ENCODE measurements around the gene ITPR1.
A peak's percentile ranks its signal among the peaks of the same experiment; 100 is the strongest.

Gene ITPR1

DNA sequence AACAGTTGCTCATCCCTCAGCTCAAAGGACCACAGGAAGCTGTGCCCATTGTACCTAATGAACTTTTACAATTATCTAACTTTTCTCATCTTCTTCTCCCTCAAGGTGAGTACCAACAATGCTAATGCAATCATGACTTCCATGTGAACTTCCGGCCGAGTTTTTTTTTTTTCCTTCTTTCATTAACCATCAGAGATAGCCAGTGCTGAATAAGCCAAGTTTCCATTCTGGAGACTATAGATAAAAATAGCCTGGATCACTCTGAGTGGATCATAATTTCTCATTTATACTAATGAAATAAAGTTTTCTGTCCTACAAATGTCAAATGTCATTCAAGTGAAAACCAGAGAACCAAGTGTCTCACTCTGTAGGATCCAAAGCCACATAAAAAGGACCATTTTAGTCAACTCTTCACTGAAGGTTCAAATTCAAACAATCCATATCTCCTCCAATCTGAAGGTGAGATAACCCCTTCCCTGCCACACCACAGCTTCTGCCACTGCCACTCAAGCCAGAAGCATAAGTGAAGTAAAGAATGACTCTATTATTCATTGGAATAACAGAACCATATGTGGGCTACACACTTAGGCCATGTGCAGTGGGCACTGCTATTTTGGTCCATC is 31.6 kb upstream of the ITPR1 start:
- no peaks in the 10 kb centered on the region for H3K9me3 ChIP-seq (ENCODE audit: low read depth, low read length)
- no peak overlapping the region for H3K9ac ChIP-seq (ENCODE audit: insufficient read length)
- no peaks in the 10 kb centered on the region for H3K36me3 ChIP-seq (ENCODE audit: insufficient read depth, low read length)
- TF ChIP-seq FOXP2 (optimal IDR thresholded peaks at IDR 0.05; ENCODE audit: control extremely low read depth, extremely low read length, insufficient read depth) (no peak), EZH2 (IDR thresholded peaks at IDR 0.05) (no peak), POLR2AphosphoS5 (IDR thresholded peaks at IDR 0.05; ENCODE audit: borderline replicate concordance, low read depth, low read length) (no peak)
- no peak overlapping the region for H3K4me3 ChIP-seq
- no peak for DNase-seq (ENCODE audit: low read depth, low spot score)
- H3K27ac ChIP-seq, result no peak overlapping the region

DNA sequence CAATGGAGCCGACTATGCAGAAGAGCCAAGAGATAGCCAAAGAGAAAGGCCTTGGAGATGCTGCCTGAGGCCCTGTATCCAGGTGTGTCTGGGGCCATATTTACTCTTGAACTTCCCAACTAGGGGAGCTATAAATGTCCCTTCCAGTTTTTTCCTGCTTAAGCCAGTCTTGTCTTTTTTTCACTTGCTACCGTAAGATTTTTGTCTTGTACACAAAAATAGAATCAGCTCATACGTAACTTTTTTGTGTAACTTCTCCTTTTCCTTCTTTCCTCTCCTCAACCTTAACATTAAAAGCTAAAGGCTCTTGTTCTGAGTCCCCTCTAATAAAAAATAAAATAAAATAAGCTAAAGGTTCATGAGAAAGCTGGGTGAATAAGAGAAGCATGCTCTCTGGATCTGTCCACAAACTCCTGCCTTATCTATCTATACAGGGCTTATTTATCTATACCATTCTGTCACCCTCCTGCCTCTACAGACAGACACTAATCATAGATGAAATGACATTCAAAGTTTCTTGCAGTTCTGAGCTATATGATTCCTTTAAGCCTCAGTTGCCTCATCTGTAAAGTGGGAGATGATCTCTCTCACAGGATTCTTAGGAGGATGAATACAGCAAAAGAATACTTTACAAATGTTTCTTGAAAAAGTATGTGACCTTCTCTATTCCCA is 30.6 kb upstream of the ITPR1 start:
- Histone ChIP-seq H3K4me3 (no peak overlapping the region), H3K27ac (no peak overlapping the region), H3K9me3 (ENCODE audit: low read depth, low read length) (no peaks in the 10 kb centered on the region), H3K9ac (ENCODE audit: insufficient read length) (no peak overlapping the region), H3K36me3 (ENCODE audit: insufficient read depth, low read length) (no peaks in the 10 kb centered on the region)
- TF ChIP-seq EZH2 (IDR thresholded peaks at IDR 0.05) (no peak), POLR2AphosphoS5 (IDR thresholded peaks at IDR 0.05; ENCODE audit: borderline replicate concordance, low read depth, low read length) (no peak), FOXP2 (optimal IDR thresholded peaks at IDR 0.05; ENCODE audit: control extremely low read depth, extremely low read length, insufficient read depth) (no peak)
- no peak for DNase-seq (ENCODE audit: low read depth, low spot score)

DNA sequence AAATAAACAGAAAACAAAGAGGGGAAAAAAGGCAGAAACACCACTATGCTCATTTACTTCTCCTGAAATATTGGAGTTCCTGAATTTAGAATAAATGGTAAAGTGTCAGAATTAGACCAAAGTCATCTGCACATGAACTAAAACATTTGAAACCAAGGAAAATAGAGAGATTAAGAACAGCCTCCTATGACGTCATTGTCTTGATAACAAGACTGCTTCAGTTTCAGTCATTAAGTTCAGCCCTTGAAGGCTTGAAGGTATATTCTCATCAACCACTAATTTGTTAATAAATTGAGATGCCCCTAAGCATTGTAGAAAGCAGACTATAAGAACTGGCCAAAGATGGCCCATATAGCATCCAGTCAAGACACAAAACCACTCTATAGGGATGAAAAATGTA is 28.6 kb upstream of the ITPR1 start:
- H3K9me3 ChIP-seq (ENCODE audit: low read depth, low read length), result no peaks in the 10 kb centered on the region
- no peak overlapping the region for H3K9ac ChIP-seq (ENCODE audit: insufficient read length)
- H3K4me3 ChIP-seq, result no peak overlapping the region
- TF ChIP-seq POLR2AphosphoS5 (IDR thresholded peaks at IDR 0.05; ENCODE audit: borderline replicate concordance, low read depth, low read length) (no peak), EZH2 (IDR thresholded peaks at IDR 0.05) (no peak), FOXP2 (optimal IDR thresholded peaks at IDR 0.05; ENCODE audit: control extremely low read depth, extremely low read length, insufficient read depth) (no peak)
- H3K27ac ChIP-seq, result no peak overlapping the region
- DNase-seq (ENCODE audit: low read depth, low spot score), result no peak
- H3K36me3 ChIP-seq (ENCODE audit: insufficient read depth, low read length), result no peaks in the 10 kb centered on the region

DNA sequence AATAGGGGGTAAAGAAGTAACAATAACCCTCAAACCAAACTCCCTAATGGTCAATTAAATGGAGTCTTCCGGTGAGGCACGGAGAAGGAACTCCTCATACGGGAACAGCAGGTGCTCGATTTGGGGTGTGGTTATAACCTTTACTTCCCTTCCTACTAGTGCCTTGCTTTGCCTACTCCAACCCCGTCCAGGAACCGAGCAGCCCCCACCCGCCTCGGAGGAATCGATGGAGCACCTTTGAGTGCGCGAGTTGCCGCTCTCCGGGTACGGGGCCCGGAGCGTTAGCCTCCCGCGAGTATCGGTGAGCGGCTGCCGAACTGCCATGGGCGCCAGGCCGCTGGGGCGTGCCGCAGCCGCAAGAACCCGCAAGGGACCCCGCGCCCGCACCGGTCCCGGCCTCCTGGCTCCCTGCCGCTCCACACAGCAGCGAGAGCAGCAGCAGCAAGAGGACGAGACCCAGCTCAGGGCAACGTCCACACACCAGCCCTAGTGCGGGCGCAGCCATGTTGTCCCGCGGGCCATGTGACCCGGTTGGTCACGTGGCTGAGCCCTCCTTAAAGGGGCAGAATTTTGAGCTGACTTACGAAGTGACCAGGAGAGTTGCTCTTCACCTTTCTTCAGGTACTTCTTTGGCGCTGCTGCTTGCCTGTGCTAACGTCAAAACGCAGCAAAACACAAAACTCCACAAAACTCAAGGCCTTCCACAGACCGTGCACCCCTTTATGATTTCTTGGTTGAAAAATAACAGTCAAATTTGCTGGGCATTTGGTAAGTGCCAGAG is 26.2 kb upstream of the ITPR1 start, which contains the start of gene SUMF1:
SUMF1 (minus strand) TSS at position 529 of the 781 bp plus-strand sequence; CDS start at position 505, 24 bp downstream.
- Histone ChIP-seq H3K4me3 (peak within 1 kb of the TSS; percentile 87), H3K27ac (no peak within 1 kb of the TSS), H3K9me3 (ENCODE audit: low read depth, low read length) (no peaks in the 10 kb centered on the region), H3K9ac (ENCODE audit: insufficient read length) (peak within 1 kb of the TSS; percentile 86), H3K36me3 (ENCODE audit: insufficient read depth, low read length) (no peaks in the 10 kb centered on the region)
- peak; percentile 2 for DNase-seq (ENCODE audit: low read depth, low spot score)
- TF ChIP-seq EZH2 (IDR thresholded peaks at IDR 0.05) (no peak), FOXP2 (optimal IDR thresholded peaks at IDR 0.05; ENCODE audit: control extremely low read depth, extremely low read length, insufficient read depth) (no peak), POLR2AphosphoS5 (IDR thresholded peaks at IDR 0.05; ENCODE audit: borderline replicate concordance, low read depth, low read length) (peak; percentile 84)

DNA sequence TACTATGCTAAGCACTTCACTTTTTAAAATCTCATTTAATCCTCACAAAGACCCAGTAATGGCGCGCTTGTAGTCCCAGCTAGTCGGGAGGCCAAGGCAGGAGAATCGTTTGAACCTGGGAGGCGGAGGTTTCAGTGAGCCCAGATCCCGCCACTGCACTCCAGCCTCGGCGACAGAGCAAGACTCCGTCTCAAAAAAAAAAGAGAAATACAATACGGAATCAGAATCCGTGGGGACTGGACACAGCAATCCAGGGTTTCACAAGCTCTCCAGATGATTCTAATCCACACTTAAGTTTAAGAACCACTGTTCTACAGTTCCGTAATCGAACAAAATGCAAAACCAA is 25.7 kb upstream of the ITPR1 start:
- H3K27ac ChIP-seq, result no peak overlapping the region
- H3K9me3 ChIP-seq (ENCODE audit: low read depth, low read length), result no peaks in the 10 kb centered on the region
- peak overlapping the region; percentile 86 for H3K9ac ChIP-seq (ENCODE audit: insufficient read length)
- no peak for DNase-seq (ENCODE audit: low read depth, low spot score)
- TF ChIP-seq EZH2 (IDR thresholded peaks at IDR 0.05) (no peak), POLR2AphosphoS5 (IDR thresholded peaks at IDR 0.05; ENCODE audit: borderline replicate concordance, low read depth, low read length) (no peak), FOXP2 (optimal IDR thresholded peaks at IDR 0.05; ENCODE audit: control extremely low read depth, extremely low read length, insufficient read depth) (no peak)
- peak overlapping the region; percentile 87 for H3K4me3 ChIP-seq
- no peaks in the 10 kb centered on the region for H3K36me3 ChIP-seq (ENCODE audit: insufficient read depth, low read length)

DNA sequence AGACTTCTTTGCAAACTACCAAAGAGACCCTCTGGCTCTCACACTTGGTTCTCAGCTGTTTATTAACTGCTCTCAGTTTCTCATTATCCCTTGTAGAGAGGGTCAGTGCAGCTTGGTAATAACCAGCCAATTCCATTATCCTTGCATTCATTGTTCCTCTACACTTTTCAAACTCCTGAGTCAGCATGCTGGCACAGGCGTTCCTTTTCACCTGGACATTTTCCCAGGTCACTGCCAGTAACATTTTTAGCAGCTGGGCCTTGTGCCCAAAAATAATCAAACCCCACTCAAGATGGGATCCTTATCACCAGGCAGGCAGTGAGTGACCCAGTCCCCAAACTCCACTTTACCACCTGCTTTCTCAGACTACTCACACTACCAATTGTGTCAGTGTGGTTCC is 21.2 kb upstream of the ITPR1 start:
- Histone ChIP-seq H3K36me3 (ENCODE audit: insufficient read depth, low read length) (no peaks in the 10 kb centered on the region), H3K9me3 (ENCODE audit: low read depth, low read length) (no peaks in the 10 kb centered on the region)

DNA sequence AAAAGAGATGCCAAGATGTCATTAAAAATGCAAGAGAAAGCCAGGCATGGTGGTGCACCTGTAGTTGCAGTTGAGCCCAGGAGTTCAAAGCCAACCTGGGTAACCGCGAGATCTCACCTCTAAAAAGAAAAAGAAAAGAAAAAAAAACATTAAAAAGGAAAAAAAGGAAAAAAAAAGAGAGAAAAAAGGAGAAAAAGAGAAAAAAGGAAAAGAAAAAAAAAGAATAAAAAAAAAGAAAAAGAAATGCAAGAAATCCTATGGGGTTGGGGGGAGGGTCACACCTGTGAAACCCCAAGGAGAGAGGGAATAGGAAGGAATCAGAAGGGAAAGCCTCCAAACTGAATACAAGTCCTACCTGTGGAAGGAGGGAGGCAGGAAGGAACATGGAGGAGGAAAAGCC is 20.8 kb upstream of the ITPR1 start:
- no peak overlapping the region for H3K27ac ChIP-seq
- no peak overlapping the region for H3K4me3 ChIP-seq
- no peak overlapping the region for H3K9ac ChIP-seq (ENCODE audit: insufficient read length)
- DNase-seq (ENCODE audit: low read depth, low spot score), result no peak
- no peaks in the 10 kb centered on the region for H3K9me3 ChIP-seq (ENCODE audit: low read depth, low read length)
- no peaks in the 10 kb centered on the region for H3K36me3 ChIP-seq (ENCODE audit: insufficient read depth, low read length)
- no peak for TF ChIP-seq EZH2 (IDR thresholded peaks at IDR 0.05)

More for the DNA sequence above, 21.2 kb upstream of the ITPR1 start:
- DNase-seq (ENCODE audit: low read depth, low spot score), result no peak
- no peak overlapping the region for H3K9ac ChIP-seq (ENCODE audit: insufficient read length)
- TF ChIP-seq POLR2AphosphoS5 (IDR thresholded peaks at IDR 0.05; ENCODE audit: borderline replicate concordance, low read depth, low read length) (no peak), FOXP2 (optimal IDR thresholded peaks at IDR 0.05; ENCODE audit: control extremely low read depth, extremely low read length, insufficient read depth) (no peak), EZH2 (IDR thresholded peaks at IDR 0.05) (no peak)
- no peak overlapping the region for H3K27ac ChIP-seq
- H3K4me3 ChIP-seq, result no peak overlapping the region

DNA sequence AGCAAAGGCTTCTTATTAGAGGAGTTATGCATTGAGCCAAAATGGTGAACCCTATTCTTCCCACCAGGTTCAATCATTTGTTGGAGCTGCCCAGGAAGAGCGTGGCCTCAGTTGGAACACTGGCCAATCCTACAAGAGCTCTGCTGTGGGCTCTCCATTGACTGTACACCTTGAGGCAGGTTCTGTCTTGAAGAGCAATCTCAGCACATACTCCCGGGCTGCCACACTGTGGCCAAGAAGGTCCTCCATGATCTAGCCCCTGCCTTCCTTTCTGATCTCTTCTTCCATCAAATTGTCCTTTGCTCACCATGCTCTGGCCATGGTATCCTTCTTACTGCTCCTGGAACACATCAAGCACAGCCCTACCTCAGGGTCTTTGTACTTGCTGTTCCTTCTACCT is 20.4 kb upstream of the ITPR1 start:
- DNase-seq (ENCODE audit: low read depth, low spot score), result no peak
- no peaks in the 10 kb centered on the region for H3K9me3 ChIP-seq (ENCODE audit: low read depth, low read length)
- no peaks in the 10 kb centered on the region for H3K36me3 ChIP-seq (ENCODE audit: insufficient read depth, low read length)
- no peak overlapping the region for H3K9ac ChIP-seq (ENCODE audit: insufficient read length)
- H3K4me3 ChIP-seq, result no peak overlapping the region
- no peak overlapping the region for H3K27ac ChIP-seq
- TF ChIP-seq POLR2AphosphoS5 (IDR thresholded peaks at IDR 0.05; ENCODE audit: borderline replicate concordance, low read depth, low read length), result no peak
- TF ChIP-seq EZH2 (IDR thresholded peaks at IDR 0.05), result no peak
- no peak for TF ChIP-seq FOXP2 (optimal IDR thresholded peaks at IDR 0.05; ENCODE audit: control extremely low read depth, extremely low read length, insufficient read depth)

Measured in SK-N-MC (cell line).